NCI-H1930 (cell line): ENCODE results near the gene ORMDL3.
"Not testable (repeated sequence)": the region's sequence is repeated elsewhere in the genome, so short reads cannot be mapped to it uniquely, and the experiment has no call there.

Source experiments
- DNase-seq, 2 experiments: peaks; one replicate each; lab custom pipeline; 2025; lab: John Stamatoyannopoulos, UW

The ORMDL3 gene

GRCh38 chr17:39949028-39949427 is 21.6 kb upstream of the ORMDL3 start:
- DNase-seq: no peak

- DNase-seq: not testable (repeated sequence)
Measured at GRCh38 chr17:39948489-39948828, 21.1 kb upstream of the ORMDL3 start.

GRCh38 chr17:39946551-39947330 is 19.3 kb upstream of the ORMDL3 start:
- no peak for DNase-seq

GRCh38 chr17:39944393-39944711 is 17.0 kb upstream of the ORMDL3 start:
- DNase-seq: no peak

GRCh38 chr17:39943702-39944392 is 16.4 kb upstream of the ORMDL3 start:
- DNase-seq: no peak

DNA sequence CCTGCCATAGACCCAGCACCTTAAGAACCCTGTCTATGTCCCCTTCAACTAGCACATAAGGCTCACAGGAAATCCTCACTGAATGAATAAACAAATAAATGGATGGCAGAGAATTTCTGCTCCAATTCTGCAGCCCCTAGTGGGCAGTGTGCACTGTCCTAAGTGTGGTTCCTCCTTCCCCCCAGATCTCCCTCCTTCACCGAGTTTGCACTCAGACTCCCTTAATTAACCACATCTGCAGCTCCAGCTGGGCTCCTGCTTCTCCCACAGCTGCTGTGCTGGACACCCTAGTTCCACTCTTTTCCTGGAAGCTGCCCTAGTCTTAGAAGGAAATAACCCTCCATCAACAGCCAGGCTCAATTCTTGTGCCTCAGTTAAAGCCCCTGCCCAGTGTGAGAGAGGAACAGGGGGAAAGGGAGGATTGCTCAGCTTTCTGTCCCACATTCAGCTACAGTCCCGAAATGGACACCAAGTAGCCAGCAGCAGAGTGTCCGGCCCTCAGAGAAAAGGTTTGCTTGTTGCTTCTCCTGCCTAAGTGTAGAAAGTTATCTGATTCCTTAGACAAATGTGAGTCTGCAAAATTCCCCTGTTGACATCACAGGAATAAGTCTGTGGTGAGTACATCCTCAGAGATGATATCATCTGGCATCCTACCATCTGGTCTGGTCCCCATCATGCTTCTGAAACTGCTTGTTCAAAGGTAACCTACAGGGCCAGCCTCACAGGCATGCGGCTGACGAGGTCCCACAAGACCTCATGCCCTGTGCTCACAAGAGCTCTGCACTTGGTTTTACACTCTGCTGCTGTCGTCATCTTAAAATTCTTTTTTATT is 12.4 kb upstream of the ORMDL3 start:
- DNase-seq: peak in 1 of 2 experiments; percentile 11

GRCh38 chr17:39939106-39939505 is 11.7 kb upstream of the ORMDL3 start:
- no peak for DNase-seq

DNA sequence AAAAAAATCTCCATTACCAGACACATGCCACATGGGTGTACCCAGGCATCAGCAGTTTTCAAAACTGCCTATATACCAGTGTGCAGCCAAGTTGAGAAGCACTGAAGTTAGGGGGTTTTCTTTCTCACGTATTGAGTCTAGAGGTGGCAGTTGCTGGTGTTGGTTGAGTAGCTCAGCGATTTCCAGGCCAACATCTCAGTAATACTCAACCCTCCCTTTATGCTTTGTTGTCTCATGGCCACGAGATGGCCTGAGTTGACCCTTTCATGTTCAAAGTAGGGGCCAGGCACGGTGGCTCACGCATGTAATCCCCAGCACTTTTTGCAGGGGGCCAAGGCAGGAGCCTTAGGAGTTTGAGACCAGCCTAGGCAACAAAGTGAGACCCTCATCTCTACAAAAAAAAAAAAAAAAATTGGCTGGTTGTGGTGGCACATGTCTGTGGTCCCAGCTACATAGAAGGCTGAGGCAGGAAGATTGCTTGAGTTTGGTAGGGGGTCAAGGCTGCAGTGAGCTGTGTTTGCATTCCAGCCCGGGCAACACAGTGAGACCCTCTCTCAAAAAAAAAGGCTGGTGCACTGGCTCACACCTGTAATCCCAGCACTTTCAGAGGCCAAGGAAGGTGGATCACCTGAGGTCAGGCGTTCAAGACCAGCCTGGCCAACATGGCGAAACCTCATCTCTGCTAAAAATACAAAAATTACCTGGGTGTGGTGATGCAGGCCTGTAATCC is 10.9 kb upstream of the ORMDL3 start:
- no peak for DNase-seq

DNA sequence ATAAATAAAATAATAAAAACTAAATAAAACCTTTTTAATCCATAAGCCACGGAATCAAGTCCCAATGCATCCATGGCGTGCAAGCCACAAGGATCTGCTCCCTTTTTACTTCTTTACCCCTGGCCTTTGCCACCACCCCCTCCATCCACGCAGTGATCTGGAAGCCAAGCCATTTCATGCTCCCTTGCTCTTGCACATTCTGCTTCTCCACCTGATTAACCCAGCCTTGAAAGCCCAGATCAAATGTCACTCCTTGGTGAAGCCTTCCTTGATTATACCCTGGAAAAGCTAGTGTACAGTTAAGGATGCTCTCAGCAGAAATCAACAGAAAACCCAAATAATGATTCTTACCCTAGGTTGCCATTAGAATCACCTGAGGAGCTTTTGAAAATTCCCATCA is 10.0 kb upstream of the ORMDL3 start:
- no peak for DNase-seq

DNA sequence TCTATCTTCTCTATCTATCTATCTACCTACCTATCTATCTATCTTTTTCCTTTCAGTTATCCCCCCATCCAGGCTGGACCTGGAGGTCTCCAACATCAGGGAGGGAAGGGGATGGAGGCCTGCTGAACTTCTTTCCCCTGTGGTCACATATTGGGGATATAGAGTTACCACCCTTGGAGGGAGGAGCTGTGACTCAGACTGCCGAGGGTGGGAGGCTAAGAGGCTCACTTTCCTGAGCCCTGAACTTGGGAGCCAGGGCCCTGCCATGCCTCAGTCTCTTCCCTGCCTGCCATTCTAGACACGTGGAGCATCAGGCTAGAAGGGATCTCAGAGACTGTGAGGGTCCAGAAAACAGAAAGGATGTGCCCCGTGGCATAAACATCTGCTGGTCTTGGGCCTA is 8.5 kb upstream of the ORMDL3 start:
- DNase-seq: no peak

DNA sequence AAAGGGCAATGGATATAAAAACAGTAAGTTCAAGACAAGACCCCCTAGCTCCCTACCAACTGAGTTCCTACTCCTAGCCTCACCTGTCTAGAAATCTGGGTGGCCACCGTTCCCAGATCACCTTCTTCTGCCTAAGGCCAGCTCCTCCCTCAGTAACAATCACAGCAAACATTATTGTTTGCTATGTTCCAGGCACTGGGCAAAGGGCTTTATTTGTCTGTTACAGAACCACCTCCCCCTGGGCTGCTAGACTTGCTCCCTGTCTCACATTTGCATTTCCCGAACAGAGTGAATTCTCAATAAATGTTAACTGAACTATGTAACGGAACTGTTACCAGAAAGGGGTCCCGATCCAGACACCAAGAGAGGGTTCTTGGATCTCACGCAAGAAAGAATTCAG is 6.9 kb upstream of the ORMDL3 start:
- DNase-seq: no peak

DNA sequence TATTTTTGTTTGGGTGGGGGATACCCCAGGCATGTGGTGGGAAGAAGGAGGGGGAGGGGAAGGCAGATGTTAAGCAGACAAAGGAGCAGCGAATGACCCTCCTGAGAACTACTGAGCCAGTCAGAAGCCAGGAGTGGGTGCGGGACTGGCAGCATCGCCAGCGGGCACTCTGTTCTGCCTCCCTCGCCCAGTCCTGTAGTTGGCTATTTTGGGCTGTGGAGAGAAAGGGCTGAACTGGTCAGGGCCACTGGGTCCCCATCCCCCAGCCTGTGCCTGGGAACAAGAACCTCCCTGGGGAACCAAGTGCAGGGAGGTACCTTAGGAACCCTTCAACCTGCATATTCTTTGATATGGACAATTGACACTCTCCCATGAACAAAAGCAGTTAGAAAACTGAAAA is 6.5 kb upstream of the ORMDL3 start:
- no peak for DNase-seq

DNA sequence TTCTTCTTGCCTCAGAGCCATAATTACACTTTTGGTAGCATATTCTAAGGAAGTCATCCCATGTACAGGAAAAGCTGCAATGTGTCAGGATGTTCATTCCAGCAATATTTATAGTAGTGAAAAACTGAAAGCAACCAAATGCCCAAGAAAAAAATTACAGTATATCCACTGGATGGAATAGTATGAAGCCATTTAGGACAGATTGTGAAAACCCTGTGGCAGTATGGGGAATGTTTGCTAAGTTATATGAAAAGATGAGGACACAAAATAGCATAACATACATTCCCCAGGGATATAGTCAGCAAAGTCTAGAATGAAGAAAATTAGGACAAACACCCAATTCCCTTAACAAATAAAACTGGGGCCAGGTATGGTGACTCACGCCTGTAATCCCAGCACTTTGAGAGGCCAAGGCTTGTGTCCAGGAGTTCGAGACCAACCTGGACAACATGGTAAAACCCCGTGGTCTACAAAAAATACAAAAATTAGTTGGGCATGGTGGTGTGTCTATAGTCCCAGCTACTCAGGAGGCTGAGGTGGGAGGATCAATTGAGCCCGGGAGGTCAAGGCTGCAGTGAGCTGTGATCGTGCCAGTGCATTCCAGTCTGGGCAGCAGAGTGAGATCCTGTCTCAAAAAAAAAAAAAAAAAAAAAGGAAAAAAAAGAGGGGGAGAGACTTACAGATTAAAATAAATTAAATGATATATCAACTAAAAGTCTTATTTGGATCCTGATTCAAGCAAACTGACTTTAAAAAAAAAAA is 2.4 kb upstream of the ORMDL3 start:
- DNase-seq: no peak

DNA sequence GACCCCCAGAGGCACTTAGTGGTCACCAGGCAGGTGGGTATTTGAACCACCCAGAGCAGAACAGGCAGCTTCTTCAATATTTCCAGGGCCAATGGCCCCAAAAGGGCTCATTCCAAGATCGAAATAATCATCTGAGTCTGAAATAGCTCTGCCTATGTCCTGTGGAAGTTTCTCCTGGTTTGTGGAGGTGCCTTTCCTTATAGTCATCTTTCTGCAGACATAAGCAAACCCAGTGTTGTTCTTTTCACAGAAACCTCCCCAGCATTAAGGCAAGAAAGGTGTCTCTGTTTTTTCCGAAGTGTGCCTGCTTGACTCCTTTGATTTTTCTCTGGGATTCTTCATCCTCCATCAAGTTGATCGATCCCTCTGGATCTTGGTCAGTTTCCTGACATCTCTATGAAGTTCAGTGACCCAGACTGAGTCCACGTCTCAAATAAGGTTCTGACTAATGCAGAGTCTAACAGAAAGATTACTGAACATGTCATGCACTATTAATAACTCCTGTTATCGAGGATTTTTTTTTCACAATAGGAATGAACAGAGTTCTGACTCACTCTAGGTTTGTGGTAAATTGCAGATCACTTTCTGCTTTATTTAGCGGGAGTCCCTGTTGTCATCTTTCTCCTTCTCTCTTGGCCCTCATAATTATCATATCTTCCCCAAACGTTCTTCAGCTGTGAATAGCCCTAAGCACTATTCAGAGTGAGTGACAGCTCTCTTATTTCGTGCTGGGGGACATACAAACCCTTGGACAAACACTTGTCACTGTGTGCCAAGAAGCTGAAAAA is 1.7 kb upstream of the ORMDL3 start:
- no peak for DNase-seq

DNA sequence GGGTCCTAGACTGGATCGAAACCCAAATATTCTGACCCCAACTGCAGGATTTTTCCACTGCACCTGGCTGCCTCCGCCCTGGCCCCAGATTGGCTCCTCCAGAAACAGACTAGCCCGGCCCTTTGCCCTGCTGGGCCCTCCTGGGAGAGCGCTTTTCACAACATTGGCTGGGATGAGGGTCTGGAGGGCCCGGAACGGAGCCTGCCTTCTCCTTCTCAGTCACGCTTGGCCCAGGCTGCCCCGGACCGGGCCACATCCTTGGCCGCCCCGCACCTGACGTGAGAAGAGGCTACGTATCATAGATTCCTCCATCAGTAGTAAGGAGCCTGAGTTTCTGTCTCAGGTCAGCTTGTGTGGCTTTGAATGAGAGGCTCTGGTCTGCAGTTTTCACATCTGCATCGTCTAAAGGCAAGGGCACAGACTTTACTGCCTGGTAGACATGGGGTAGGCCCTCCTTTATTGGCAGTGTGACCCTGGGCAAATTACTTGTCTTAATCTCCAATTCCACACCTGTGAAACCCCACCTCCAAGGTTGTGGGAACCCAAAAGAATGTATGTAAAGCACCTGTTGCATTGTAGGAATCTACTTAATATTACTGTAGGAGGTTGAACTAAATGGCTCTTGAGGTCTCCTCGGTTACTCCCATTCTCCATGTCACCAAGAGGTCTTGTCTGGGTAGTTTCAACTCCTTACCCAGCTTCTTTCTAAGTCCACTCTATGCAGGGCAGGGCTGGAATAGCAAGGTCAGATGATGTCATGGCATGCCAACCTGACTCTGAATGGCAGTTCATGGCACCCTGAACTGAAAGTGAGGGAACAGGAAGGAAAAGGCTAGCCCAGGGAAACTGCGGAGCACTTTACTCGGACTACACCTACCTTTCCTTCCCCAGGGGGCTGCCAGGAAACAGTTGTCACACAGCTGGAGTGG is 792 bp upstream of the ORMDL3 start:
- DNase-seq: no peak

DNA sequence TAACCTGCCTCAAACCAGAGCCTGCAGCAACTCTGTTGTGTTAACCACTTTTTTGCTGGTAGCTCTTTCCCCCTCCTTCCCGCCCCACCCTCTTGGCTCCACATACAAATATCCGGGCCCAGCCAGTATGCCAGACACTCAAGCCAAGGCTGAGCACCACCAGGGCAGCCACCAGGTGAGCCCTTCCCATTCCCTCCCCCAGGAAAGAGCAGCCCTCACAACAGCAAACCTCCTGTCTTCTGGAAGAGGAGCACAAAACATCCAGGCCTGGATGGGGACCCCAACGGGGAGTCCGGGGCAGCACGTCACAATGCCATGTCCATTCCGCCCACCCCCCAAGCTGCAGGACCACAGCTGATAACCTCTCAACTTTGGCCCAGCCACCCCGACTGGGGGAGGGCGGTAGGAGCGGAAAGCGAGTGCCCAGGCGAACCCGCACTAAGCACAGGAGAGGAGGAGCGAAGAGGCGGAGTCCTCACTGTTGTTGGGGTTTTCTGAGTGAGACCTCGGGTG is 757 bp downstream of the ORMDL3 start:
- DNase-seq: no peak

GRCh38 chr17:39926135-39926587 is 1.2 kb downstream of the ORMDL3 start:
- DNase-seq: no peak

DNA sequence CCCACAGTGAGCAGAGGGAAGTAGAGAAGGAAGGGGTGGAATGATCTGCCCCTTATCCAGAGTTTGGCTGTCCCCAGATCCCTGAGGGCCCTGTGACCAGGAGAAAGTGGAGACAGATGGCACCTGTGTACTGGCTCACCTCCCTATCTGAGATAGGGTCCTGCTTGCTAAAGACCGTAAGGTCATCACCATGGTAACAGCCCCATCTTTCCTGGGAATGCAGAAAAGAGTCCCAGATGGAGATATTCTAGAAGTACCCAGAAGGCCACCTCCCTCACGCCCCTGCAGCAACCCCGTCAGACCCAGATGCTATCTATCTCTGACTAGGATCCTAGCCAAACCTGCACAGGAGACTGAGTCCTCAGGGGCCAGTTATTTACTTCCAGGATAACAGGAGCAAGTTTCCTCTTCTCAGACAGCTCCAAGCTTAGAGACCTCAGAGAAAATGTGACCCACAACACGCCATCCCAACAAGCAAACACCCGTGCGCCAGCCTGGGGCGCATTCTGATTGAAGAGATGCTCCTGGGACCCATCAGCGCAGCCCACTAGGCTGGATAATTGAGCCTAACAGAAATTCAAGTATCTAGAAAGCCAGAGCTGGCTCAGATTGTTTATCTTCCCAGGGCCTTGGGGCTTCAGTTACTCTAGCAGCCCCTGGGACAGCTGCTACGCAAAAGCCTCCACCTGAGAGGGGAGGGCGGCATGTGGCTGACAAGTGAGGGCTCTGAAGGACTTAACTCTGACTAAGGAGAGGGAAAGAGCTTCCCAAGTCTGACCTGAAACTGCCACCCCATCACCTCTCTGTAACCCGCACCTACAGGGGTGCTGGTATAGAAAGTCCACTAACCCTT is 1.9 kb downstream of the ORMDL3 start:
- DNase-seq: no peak
